ENCODE measurements around the gene ADGRL2. TPM values are rescaled to one million over a fixed set of nuclear protein-coding genes. Genes with fewer than 3 reads are reported as not detected.

The ADGRL2 gene
- polyA plus RNA-seq, 1 of the 3 experiments (the other 2 are of a cell fraction), result 40.3 TPM

DNA sequence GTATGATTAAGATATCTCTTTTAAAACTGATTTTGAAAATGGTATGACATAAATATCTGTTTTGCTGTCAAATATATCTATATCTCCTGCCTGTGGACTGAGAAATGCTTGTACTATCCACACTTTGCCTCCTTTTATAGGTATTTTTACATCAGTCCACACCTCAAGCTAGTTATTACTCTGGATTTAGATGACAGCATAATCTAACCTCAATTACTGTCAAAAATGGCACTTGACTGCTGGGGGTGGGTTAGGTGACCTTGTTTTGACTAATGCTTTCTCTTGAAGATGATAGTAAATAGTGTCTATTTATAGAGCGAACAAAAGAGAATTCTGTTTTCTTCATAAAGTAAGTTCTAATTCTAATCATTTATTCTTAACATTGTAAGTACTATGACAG lies 9.1 kb downstream of the ADGRL2 start:
- Histone ChIP-seq H3F3A (replicated peaks; ENCODE audit: insufficient read depth) (peaks cover 10% of the 10 kb centered on the region), H3K36me3 (replicated peaks in 1 of 2; ENCODE audit: control insufficient read depth in 1 of 2, insufficient read depth in 2 of 2, low read length in 1 of 2) (no peaks in the 10 kb centered on the region), H3K9me3 (no peaks in the 10 kb centered on the region), H3K4me2 (peak overlapping the region; percentile 80; the same call in 1 of the 2 replicates), H3K27ac (ENCODE audit: low read depth in 2 of 2, low read length in 1 of 2) (peak overlapping the region; percentile 66 to 86; a peak in 3 of 4 replicates), H3K9me2 (no peaks in the 10 kb centered on the region), H3K27me3 (ENCODE audit: insufficient read depth) (no peaks in the 10 kb centered on the region), H2AFZ (ENCODE audit: low read depth) (no peak overlapping the region), H3K79me2 (ENCODE audit: insufficient read depth) (peaks cover 99% of the 10 kb centered on the region), H3K4me3 (ENCODE audit: low read depth in 2 of 2, low read length in 1 of 2) (no peak overlapping the region), H3K9ac (no peak overlapping the region), H4K20me1 (ENCODE audit: insufficient read depth) (peaks cover 24% of the 10 kb centered on the region), H3K4me1 (ENCODE audit: control insufficient read depth in 1 of 2, insufficient read depth in 2 of 2, low read depth in 1 of 2, low read length in 1 of 2) (peaks cover 11 to 32% of the 10 kb centered on the region in 2 experiments)
- ChIA-PET CTCF (no interaction called here), POLR2A (no interaction called here)
- no peak for DNase-seq
- 91% methylated on average over 1 of the region's 1 CpG for WGBS (ENCODE audit: low lambda C conversion rate)
- no peak for TF ChIP-seq FOXJ3 (CRISPR knock-in tag; IDR thresholded peaks at IDR 0.05)
- TF ChIP-seq JUND (IDR thresholded peaks at IDR 0.05), result no peak
- TF ChIP-seq, protein P1, sequence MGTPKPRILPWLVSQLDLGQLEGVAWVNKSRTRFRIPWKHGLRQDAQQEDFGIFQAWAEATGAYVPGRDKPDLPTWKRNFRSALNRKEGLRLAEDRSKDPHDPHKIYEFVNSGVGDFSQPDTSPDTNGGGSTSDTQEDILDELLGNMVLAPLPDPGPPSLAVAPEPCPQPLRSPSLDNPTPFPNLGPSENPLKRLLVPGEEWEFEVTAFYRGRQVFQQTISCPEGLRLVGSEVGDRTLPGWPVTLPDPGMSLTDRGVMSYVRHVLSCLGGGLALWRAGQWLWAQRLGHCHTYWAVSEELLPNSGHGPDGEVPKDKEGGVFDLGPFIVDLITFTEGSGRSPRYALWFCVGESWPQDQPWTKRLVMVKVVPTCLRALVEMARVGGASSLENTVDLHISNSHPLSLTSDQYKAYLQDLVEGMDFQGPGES (IDR thresholded peaks at IDR 0.05; ENCODE audit: low read depth, low read length), result no peak
- no peak for TF ChIP-seq TCF12 (IDR thresholded peaks at IDR 0.05)
- no peak for TF ChIP-seq GABPA (IDR thresholded peaks at IDR 0.05; ENCODE audit: low read depth)
- TF ChIP-seq FOXM1 (IDR thresholded peaks at IDR 0.05; ENCODE audit: low read depth), result no peak
- no peak for TF ChIP-seq POLR2AphosphoS5 (IDR thresholded peaks at IDR 0.05; ENCODE audit: low read depth, low read length)
- TF ChIP-seq SMC3 (IDR thresholded peaks at IDR 0.05; ENCODE audit: low read depth, low read length), result no peak
- no peak for TF ChIP-seq FOSL2 (IDR thresholded peaks at IDR 0.05; ENCODE audit: borderline replicate concordance, low read depth)
- TF ChIP-seq GATA2 (CRISPR knock-in tag; IDR thresholded peaks at IDR 0.05), result no peak
- TF ChIP-seq, protein P2, sequence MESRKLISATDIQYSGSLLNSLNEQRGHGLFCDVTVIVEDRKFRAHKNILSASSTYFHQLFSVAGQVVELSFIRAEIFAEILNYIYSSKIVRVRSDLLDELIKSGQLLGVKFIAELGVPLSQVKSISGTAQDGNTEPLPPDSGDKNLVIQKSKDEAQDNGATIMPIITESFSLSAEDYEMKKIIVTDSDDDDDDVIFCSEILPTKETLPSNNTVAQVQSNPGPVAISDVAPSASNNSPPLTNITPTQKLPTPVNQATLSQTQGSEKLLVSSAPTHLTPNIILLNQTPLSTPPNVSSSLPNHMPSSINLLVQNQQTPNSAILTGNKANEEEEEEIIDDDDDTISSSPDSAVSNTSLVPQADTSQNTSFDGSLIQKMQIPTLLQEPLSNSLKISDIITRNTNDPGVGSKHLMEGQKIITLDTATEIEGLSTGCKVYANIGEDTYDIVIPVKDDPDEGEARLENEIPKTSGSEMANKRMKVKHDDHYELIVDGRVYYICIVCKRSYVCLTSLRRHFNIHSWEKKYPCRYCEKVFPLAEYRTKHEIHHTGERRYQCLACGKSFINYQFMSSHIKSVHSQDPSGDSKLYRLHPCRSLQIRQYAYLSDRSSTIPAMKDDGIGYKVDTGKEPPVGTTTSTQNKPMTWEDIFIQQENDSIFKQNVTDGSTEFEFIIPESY (IDR thresholded peaks at IDR 0.05; ENCODE audit: borderline replicate concordance, low read depth), result no peak
- TF ChIP-seq, protein P3, sequence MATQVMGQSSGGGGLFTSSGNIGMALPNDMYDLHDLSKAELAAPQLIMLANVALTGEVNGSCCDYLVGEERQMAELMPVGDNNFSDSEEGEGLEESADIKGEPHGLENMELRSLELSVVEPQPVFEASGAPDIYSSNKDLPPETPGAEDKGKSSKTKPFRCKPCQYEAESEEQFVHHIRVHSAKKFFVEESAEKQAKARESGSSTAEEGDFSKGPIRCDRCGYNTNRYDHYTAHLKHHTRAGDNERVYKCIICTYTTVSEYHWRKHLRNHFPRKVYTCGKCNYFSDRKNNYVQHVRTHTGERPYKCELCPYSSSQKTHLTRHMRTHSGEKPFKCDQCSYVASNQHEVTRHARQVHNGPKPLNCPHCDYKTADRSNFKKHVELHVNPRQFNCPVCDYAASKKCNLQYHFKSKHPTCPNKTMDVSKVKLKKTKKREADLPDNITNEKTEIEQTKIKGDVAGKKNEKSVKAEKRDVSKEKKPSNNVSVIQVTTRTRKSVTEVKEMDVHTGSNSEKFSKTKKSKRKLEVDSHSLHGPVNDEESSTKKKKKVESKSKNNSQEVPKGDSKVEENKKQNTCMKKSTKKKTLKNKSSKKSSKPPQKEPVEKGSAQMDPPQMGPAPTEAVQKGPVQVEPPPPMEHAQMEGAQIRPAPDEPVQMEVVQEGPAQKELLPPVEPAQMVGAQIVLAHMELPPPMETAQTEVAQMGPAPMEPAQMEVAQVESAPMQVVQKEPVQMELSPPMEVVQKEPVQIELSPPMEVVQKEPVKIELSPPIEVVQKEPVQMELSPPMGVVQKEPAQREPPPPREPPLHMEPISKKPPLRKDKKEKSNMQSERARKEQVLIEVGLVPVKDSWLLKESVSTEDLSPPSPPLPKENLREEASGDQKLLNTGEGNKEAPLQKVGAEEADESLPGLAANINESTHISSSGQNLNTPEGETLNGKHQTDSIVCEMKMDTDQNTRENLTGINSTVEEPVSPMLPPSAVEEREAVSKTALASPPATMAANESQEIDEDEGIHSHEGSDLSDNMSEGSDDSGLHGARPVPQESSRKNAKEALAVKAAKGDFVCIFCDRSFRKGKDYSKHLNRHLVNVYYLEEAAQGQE (IDR thresholded peaks at IDR 0.05; ENCODE audit: low read depth, low read length), result no peak
- TF ChIP-seq, protein P4, sequence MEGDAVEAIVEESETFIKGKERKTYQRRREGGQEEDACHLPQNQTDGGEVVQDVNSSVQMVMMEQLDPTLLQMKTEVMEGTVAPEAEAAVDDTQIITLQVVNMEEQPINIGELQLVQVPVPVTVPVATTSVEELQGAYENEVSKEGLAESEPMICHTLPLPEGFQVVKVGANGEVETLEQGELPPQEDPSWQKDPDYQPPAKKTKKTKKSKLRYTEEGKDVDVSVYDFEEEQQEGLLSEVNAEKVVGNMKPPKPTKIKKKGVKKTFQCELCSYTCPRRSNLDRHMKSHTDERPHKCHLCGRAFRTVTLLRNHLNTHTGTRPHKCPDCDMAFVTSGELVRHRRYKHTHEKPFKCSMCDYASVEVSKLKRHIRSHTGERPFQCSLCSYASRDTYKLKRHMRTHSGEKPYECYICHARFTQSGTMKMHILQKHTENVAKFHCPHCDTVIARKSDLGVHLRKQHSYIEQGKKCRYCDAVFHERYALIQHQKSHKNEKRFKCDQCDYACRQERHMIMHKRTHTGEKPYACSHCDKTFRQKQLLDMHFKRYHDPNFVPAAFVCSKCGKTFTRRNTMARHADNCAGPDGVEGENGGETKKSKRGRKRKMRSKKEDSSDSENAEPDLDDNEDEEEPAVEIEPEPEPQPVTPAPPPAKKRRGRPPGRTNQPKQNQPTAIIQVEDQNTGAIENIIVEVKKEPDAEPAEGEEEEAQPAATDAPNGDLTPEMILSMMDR (IDR thresholded peaks at IDR 0.05), result no peak

Data from SK-N-SH (cell line).